Amniotic epithelial cell (primary cell): ENCODE measurements around the gene FRG2B.
"Not testable (repeated sequence)": the region's sequence is repeated elsewhere in the genome, so short reads cannot be mapped to it uniquely, and the experiment has no call there.

Source experiments
- DNase-seq: peaks from one replicate; pipeline ENCODE4 v3.0.0-alpha.2; 2010; ENCODE audit warnings: low read depth

The FRG2B gene

GRCh38 chr10:133626695-133627094 is at the start of gene FRG2B:
FRG2B (minus strand) TSS chr10:133626795; CDS start chr10:133626742, 53 bp downstream.
- DNase-seq = not testable (repeated sequence)

DNA sequence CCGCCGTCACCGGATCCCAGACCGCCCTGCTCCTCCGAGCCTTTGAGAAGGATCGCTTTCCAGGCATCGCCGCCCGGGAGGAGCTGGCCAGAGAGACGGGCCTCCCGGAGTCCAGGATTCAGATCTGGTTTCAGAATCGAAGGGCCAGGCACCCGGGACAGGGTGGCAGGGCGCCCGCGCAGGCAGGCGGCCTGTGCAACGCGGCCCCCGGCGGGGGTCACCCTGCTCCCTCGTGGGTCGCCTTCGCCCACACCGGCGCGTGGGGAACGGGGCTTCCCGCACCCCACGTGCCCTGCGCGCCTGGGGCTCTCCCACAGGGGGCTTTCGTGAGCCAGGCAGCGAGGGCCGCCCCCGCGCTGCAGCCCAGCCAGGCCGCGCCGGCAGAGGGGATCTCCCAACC is 40.9 kb upstream of the FRG2B start:
- DNase-seq = not testable (repeated sequence)

DNA sequence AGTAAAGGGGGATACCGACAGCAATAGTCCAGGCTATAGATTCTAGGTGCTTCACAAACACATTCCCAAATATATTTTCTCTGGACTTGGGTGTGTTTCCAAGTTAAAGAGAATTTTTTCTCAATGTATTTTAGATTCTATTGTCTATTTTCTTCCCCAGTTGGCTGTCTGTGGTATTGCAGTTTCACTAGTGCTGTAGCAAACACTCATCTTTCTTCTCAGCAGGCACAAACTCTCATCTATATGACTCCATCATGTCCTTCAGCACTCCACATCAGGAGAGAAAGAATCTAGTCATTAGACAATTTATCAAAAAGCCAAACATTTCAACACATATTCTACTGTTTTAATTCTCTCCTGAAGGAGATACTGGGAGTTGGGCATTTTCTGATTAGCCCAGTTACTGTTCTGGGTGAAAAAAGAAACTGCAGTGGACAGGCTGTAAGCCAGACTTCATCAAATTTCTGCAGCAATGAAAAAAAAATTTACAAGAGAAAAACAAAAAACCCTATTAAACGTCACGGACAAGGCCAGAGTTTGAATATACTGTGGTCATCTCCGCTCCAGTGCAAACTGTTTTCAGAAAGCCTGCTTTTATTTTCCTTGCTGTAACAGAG is 37.1 kb upstream of the FRG2B start:
- DNase-seq = not testable (repeated sequence)

GRCh38 chr10:133661122-133661521 is 34.5 kb upstream of the FRG2B start:
- not testable (repeated sequence) for DNase-seq

- not testable (repeated sequence) for DNase-seq
Measured at GRCh38 chr10:133660516-133660915, 33.9 kb upstream of the FRG2B start.

GRCh38 chr10:133657276-133657675 is 30.7 kb upstream of the FRG2B start:
- not testable (repeated sequence) for DNase-seq

DNA sequence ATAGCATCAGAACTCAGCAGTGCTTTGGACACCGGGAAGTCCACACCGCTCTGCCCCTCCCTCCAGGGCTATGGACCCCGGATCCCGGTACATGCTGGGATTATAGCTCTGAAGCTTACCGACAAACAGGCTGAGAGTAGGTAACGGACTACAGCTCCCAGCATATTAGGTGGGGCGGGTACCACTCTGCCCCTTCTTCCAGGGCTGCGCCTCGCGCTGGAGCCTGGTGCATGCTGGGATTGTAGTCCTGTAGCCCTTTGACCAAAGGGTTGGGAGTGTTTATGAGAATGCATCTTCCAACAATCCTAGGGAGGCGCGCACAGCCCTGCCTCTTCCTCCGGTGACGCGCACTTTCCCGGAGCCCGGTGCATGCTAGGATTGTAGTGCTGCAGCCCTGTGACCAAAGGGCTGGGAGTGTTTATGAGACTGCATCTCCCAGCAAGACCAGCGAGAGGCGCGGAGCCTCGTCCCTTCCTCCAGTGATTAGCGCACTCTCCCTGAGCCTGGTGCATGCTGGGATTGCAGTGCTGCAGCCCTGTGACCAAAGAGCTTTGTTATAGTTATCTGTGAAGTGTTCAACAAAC is 22.4 kb upstream of the FRG2B start:
- DNase-seq = not testable (repeated sequence)

DNA sequence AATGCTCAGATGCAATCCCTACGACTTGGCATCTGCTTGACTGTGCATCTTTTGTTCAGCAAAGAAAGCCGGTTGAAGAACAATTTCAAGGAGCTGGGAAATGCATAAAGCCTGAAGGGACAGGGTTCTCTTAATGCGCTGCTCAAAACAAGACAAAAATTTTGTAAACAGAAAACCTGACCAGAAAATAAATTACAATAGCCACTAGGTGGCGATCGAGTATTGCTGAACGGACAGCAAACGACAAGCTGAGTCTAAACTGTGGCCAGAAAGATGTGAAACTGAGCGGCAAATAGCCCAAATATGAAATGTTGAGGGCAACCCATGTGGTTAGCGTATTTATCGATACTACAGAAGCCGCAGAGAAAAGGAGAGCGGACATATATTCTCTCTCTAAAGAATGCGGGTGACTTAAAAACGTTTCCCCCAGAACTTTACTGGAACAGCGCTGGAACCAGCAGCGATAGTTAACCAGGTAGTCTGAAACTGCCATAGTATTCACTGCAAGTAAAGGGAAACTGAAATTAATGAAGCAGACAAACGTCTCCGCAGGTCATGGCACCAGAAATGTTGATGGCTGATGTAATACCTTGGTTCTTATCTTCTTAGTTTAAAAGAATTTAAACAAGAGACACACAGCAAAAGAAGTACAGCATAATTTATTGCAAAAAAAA is 20.6 kb upstream of the FRG2B start:
- not testable (repeated sequence) for DNase-seq

- not testable (repeated sequence) for DNase-seq
Measured at GRCh38 chr10:133637846-133638235, 11.2 kb upstream of the FRG2B start.

GRCh38 chr10:133637202-133637845 is 10.7 kb upstream of the FRG2B start:
- DNase-seq = not testable (repeated sequence)

DNA sequence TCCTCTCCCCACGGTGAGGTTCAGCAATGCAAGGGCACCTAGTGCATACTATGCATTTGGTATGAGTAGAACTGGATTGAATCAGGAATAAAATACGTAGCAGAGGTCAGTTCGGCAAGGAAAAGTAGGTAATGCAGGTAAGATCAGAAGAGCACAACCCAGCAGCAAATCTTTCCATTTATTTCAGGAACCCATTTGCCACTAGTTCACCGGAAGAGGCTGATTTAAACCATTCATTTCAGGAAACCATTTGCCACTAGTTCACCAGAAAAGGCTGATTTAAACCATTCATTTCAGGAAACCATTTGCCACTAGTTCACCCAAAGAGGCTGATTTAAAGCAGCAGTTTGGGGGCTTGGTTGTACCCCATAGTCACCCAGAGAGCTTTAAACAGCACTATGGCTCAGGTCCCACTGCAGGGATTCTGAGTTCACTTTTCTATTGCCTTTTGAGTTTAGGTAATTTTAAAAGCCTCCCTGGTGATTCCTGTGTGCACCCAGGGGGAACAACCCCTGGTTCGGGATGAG is 4.2 kb upstream of the FRG2B start:
- DNase-seq = not testable (repeated sequence)

- not testable (repeated sequence) for DNase-seq
Measured at GRCh38 chr10:133622544-133622943, 4.1 kb downstream of the FRG2B start.

DNA sequence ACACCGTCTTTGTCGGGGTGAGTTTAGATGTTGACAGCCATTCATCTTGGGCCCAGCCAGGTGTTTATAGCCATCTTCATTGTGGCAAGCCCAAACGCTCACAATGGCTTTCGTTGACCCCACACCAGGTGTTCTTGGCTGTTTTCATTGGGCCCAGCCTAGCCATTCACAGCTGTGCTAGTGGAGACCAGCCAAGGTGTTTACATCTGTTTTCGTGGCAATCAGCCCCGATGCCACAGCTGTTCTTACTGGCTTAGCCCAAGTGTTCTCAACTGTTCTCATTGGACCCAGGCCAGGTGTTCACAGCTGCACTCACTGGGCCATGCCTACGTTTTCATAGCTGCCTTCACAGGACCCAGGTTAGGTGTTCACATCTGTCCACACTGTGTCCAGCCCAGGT is 7.7 kb downstream of the FRG2B start:
- DNase-seq = no peak

DNA sequence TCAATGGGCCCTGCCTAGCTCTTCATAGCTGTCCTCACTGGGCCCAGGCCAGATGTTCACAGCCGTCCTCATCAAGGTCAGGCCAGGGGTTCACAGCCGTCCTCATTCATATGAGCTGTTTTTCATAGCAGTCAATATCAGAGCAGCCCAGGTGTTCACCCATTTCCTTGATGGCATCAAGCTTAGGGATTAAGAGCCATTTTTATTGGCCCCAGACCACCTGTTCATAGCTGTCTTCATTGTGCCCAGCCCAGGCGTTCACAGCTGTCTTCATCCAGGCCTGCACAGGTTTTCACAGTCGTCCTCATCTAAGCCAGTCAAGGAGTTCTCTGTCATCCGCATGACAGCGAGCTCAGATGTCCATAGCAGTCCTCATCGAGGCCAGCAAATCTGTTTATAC is 9.4 kb downstream of the FRG2B start:
- DNase-seq = no peak

DNA sequence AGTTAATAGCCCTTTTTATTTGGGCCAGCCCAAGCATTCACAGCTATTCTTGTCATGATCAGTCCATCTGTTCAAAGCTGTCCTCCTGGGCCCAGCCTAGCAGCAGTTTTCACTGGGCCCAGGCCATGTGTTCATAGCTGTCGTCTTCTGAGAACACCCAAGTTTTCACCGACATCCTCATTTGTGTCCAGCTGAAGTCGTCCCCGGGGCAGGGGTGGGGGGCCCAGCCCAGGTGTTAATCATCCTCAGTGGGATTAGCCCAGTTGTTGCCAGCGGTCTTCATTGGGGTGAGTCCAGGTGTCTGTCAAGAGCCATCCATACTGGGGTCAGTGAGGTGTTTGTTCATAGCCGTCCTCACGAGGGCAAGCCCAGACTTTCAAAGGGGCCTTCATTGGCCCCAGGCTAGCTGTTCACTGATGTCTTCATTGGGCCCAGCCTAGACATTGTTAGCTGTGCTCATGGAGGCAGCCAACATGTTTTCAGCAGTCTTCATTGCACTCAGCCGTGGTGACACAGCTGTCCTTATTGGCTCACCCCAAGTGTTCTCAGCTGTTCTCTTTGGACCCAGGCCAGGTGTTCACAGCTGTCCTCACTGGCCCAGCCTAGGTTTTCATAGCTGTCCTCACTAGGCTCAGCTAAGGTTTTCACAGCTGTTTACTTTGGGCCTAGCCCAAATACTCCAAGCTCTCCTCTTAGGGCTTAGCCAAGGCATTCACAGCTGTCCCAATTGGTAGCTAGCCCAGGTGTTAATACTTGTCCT is 10.0 kb downstream of the FRG2B start:
- DNase-seq = no peak

- DNase-seq = no peak
Measured at GRCh38 chr10:133614830-133615580, 11.6 kb downstream of the FRG2B start.

DNA sequence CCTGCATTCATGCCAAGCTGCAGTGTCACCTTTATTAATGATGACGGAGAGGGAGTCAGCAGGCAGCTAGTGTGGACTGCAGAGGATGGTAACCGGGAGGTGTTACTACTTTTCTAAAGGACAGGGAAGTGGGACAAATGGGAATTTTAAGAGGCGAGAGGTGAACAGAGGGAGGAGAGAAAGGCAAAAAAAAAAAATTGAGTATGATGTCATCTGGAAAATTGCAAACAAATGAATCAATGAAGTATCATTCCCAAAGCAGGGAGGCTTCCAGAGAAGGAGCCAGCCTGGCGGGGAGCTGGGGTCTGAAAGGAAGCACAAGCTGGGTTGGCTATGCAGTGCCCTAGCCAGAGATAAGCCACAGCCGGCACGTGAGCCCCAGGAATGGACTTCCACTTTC is 12.9 kb downstream of the FRG2B start:
- no peak for DNase-seq

DNA sequence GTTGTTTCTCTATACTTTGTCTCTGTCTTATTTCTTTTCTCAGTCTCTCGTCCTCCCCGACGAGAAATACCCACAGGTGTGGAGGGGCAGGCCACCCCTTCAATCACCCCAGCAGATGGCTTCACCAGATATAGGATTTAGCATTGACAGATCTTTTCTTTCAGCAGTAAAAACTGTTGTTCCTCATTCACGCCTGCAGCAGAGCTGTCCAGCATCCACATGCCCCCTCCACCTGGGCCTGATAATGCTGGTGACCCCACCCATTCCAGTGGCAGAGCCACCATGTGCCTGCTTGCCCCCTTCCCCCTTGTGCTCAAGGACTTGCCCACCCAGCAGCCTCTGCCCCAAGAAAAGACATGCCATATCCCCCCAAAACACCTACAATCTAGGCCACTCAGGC is 15.5 kb downstream of the FRG2B start:
- DNase-seq = no peak

DNA sequence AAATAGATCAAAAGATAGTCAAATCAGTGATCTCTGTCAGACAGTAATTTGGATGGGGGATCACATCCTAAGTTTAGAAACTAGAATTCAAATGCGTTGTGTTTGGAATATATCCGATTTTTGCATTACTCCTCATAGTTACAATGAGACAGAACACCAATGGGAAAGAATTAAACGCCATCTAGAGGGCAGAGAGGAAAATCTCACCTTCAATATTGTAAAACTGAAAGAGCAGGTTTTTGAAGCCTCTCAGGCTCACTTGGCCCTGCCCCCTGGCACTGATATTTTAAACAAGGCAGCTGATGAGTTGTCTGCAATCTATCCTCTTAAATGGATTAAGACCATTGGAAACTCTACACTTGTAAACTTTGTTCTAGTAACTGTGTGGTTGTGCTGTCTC is 17.7 kb downstream of the FRG2B start:
- no peak for DNase-seq

DNA sequence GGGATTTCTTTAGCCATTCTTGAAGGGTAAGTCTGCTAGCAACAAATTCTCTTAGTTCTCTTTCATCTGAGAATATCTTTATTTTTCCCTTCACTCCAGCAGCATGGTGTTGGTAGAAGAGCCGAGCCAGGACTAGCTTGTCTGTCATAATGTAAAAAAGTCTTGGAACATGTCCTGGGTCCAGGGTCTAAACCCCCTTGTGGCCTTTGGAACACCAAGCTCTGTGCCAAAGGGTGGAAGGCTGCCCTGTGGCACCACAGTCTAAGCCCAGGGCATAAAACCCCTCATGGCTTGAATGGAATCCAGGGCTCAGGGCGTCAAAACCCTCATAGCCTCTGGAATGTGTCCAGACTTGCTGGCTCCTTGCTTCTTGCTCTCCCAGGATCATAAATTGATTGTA is 23.2 kb downstream of the FRG2B start:
- DNase-seq = not testable (repeated sequence)

- DNase-seq = no peak
Measured at GRCh38 chr10:133600657-133601056, 25.9 kb downstream of the FRG2B start.
